PFSK-1 (cell line): ENCODE results near the gene FHL1.

Experiments used
- POLR2AphosphoS5 ChIP-seq: IDR thresholded peaks from 2 replicates; pipeline ENCODE4 v1.6.1; 2012; ENCODE audit warnings: low read depth, mild to moderate bottlenecking, control low read depth, low read length, moderate library complexity
- SIN3A ChIP-seq: IDR thresholded peaks from 2 replicates; pipeline ENCODE4 v1.6.1; 2012; ENCODE audit warnings: mild to moderate bottlenecking, low read length, moderate library complexity, borderline replicate concordance; ENCODE audit not compliant: insufficient read depth
- TAF1 ChIP-seq: IDR thresholded peaks from 2 replicates; pipeline ENCODE4 v1.6.1; 2012; ENCODE audit warnings: low read length, control low read depth, borderline replicate concordance; ENCODE audit not compliant: insufficient read depth

GRCh38 chrX:136212557-136213111 lies 65.3 kb downstream of the FHL1 start:
- no peak for TF ChIP-seq TAF1
- TF ChIP-seq POLR2AphosphoS5: 0 out of 2 replicates have a peak, but pooled peaks have one; percentile 7
- TF ChIP-seq SIN3A: no peak
